HG02798 (cell line): ENCODE measurements around the gene AARS2.
"Not testable (repeated sequence)": the region's sequence is repeated elsewhere in the genome, so short reads cannot be mapped to it uniquely, and the experiment has no call there.

Experiments used
- ATAC-seq: cut with Tn5 transposase; IDR thresholded peaks from one replicate; pipeline ENCODE4 v1.9.1; 2021; ENCODE audit warnings: mild to moderate bottlenecking; ENCODE audit not compliant: unreplicated experiment, poor library complexity

The AARS2 gene

DNA sequence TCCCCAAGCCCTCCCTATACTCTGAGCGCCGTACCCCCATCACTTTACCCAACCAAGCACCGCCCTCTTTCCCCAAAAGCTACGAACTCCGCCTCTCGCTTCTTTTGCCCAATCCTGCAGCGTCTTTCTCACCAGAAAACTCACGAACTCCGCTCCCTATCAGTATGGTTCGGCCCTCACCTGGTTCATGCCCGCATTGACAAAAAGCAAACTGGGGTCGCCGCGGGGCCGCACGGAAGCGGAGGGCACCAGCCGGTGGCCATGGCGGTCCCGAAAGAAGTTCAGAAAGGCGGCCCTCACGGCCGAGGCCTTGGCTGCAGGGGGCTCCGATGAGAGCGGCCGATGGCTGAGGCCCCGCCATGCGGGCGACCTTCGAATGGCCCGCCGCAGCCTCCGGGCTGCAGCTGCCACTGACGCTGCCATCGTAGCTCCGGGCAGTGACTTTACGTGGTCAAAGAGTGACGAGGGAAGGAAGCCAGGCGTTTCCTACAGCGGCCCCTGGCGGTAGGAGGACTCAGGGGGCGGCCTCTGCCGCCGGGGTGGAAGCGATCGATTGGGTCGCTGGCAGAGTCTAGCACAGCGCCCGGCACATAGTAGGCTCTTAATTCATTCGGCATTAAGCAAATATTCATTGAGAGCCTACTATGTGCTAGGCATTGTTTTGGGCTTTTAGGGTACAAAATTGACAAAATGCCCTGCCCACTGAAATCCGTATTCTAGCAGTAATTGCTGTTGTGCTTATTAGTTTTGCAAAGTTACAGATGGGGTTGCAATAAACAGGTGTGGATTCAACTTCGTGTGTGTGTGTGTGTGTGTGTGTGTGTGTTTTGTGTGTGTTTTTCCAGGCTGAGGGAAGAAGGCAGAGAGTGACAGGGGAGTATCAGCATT, at the start of gene AARS2:
TSS of gene AARS2 (minus strand) at position 447 of the 888 bp plus-strand sequence. CDS start at position 423, 24 bp downstream.
- ATAC-seq, result peak; percentile 97

DNA sequence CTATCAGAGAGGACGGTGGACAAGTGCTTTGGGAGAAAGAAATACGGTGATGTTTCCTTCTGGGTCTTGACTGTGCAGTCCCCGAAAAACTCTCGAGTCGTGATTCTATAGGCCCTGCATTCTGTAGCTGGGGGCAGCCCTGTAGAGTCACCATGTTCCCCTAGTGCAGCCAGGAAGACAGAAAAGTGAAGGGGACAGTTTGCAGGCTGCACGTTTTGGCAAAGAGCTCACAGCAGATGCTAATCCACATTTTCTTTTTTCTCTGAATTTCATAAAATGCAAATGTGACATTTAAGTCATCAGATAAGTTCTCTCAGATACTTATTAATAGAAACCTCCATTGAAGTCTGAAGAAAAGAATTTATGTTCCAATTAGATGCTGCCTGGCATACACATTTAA, 48.8 kb upstream of the AARS2 start:
- no peak for ATAC-seq

DNA sequence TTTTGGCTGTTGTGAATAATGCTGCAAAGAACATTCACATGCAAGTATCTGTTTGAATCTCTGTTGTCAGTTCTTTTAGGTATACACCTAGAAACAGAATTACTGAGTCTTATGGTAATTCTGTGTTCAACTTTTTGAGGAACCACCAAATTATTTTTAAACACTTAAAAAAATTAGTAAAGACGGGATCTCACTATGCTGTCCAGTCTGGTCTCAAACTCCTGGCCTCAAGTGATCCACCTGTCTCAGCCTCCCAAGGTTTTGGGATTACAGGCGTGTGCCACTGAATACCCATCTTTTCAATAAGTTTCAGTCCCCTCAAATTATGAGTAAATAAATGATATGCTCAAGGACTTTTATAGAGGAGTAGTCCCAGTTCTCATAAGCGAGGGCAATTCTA, 46.8 kb upstream of the AARS2 start:
- no peak for ATAC-seq

DNA sequence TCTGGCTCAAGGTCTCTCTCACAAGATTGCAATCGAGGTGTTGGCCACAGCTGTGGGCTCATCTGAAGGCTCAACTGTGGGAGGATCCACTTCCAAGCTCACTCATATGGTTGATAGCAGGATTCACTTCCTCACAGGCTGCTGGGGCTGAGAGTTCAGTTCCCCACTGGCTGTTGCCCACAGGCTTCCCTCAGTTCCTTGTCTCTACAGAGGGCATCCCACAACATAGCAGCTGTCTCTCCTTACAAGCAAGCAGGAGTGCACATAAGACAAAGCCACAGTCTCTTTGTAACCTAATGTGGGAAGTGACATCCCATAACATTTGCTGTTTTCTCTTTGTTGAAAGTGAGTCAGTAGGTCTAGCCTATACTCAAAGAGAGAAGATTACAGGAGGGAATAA, 43.3 kb upstream of the AARS2 start:
- no peak for ATAC-seq

DNA sequence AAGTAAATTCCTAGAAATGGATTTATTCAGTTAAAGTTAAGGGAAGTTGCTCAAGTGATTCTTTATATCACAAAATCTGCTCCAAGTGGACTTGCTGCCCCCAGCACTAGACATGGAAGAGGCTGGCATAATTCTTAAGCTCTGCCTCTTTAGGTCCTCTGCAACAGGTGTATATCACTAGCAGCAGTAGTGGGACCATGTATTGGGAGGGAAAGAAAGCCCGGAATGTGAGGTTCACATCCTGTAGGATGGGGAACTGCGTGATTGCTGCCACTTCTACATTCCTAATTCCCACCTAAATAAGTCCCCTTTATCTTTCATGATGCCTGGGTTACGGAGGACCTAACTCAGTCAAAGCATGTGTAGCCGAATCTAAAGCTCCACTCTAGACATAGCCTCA, 42.5 kb upstream of the AARS2 start:
- ATAC-seq, result no peak

DNA sequence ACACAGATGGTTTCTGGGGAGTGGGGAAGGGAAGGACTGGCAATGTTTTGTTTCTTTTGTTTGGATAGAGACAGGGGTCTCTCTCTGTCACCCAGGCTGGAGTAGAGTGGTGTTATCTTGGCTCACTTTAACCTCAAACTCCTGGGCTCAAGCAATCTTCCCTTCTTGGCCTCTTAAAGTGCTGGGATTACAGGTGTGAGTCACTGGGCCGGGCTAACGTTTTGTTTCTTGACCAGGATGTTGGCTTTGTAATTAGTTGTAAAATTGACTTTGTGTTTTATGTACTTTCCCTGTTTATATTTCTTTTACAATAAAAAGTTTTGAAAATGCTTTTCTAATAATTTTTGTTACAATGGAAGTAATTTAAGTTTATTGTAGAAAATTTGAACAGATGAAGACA, 40.2 kb upstream of the AARS2 start:
- ATAC-seq, result no peak

DNA sequence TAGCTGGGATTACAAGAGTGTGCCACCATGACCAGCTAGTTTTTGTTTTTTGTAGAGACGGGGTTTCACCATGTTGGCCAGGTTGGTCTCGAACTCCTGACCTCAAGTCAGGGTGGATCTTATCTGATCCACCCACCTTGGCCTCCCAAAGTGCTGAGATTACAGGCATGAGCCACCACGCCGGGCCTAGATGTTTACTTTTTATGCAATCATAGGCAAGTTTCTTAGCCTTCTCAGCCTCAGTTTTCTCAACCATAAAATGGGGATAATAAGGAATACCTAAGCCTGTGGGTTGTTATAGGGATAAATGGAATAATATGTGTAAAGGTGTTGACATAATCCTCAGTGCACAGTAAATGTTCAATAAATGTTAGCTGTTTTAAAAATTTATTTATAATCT, 39.1 kb upstream of the AARS2 start:
- no peak for ATAC-seq

DNA sequence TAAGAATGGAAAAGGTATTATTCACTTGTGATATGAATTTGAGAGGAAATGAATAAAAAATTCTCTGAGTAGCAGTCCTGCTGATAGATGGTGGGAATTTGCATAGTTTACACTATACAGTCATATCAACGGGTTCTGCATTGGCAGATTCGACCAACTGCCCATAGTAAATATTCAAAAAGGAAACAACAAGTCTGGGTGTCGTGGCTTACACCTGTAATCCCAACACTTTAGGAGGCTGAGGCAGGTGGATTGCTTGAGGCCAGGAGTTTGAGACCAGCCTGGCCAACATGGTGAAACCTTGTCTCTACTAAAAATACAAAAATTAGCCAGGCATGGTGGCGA, 37.5 kb upstream of the AARS2 start:
- not testable (repeated sequence) for ATAC-seq

DNA sequence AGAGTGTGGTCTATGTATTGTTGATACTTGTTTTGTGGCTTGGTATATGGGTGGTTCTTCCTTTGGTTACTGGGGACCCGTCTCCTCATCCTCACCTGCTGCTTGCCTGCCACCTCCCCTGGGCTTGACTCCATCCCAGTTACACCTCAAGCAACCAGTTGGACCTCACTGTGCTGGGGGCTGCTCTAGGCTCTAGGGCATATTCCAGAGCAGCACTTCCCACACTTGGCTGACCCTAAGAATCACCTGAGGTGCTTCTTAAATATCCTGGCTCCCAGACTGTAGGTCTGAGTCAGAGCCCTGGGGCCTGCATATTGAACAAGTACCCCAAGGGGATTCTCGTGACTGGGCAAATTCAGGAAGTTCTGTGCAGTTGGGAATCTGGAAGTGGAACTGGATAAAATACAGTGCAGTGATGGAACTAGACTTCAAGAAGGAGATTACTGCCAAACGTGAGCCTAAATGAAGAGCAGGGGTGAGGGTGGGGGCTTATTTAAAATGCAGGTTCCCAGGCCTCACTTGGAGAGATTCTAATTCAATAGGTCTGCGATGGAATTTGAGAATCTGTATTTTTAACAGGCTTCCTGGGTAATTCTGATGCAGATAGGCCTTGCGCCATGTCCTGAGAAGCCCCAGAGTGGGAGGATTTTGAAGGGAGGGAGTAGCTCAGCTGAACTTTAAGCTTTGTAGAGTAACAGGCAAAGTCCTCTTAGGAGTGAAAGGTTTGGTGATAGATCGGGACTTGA, 36.9 kb upstream of the AARS2 start:
- ATAC-seq, result no peak

DNA sequence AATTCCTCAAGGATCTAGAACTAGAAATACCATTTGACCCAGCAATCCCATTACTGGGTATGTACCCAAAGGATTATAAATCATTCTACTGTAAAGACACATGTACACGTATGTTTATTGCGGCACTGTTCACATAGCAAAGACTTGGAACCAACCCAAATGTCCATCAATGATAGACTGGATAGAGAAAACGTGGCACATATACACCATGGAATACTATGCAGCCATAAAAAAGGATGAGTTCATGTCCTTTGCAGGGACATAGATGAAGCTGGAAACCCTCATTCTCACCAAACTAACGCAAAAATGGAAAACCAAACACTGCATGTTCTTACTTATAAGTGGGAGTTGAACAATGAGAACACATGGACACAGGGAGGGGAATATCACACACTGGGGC, 33.7 kb upstream of the AARS2 start:
- ATAC-seq, result not testable (repeated sequence)

DNA sequence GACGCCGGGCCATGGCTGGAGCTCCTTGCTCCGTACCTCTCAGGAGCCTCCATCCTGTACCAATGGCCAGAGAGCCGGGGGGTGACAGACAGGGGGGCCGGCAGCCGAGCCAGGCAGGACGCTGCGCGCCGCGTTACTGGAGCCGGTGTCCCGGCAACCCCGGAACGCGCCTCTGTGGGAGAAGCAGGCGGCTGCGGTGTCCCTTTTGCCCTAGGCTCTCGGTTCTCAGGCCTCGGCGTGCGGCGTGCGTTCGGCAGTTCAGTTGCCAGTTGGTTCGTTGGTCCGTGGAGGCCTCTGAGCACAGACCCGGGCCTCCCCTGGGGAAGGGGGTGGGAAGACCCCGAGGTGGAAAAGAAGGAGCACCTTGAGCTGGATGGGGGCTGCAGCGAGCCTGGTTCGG, 29.3 kb upstream of the AARS2 start, which contains the start of gene SPATS1:
TSS of gene SPATS1 (plus strand) at position 162 of the 400 bp plus-strand sequence. CDS start 446 bp downstream, outside the sequence.
- no peak for ATAC-seq

DNA sequence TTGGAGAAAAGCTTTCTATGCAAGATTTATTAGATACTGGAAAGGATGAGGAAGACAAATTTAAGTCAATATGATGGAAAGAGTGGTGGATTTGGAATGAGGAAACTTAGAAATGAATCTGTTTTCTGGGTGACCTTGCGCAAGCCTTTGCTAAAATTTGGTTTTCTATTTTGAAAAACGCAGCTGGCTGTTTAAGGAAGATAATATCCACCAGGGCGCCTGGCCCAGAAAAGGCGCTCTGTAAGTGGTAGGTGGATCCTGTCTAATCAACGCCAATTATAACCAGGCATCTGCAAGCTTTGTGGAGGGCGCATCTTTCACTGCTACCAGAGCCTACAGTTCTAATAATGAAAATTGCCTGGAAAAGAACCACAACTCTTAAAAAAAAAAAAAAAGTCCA, 28.9 kb upstream of the AARS2 start:
- no peak for ATAC-seq

DNA sequence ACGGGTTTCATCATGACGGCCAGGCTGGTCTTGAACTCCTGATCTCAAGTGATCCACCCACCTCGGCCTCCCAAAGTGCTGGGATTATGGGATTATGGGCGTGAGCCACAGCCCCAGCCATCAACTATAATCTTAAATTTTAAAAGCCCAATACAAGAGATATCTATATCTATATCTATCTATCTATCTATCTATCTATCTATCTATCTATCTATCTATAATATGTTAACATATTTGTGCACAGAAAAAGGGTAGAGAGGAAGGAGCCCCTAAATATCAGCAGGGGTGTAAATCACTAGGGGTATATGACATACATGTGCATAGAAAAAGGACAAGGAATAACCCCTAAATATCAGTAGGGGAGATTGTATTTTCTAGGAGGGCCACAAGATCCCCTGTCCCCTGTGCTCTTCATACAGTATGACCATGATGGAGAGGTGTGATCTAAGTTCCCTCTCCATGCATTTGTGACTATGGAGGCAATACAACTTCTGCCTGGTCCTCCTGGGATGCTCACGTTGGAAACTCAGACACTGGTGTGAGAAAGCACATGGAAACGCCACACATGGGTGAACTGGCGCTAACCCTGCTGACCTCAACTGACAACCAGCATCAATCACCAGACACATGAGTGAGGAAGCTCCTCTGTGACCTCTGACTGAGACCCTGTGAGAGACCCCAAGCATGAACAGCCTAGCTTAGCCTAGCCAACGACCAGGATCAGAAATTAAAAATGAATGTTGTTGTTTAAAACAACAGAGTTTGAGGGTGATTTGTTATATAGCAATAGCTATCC, 28.1 kb upstream of the AARS2 start:
- no peak for ATAC-seq

DNA sequence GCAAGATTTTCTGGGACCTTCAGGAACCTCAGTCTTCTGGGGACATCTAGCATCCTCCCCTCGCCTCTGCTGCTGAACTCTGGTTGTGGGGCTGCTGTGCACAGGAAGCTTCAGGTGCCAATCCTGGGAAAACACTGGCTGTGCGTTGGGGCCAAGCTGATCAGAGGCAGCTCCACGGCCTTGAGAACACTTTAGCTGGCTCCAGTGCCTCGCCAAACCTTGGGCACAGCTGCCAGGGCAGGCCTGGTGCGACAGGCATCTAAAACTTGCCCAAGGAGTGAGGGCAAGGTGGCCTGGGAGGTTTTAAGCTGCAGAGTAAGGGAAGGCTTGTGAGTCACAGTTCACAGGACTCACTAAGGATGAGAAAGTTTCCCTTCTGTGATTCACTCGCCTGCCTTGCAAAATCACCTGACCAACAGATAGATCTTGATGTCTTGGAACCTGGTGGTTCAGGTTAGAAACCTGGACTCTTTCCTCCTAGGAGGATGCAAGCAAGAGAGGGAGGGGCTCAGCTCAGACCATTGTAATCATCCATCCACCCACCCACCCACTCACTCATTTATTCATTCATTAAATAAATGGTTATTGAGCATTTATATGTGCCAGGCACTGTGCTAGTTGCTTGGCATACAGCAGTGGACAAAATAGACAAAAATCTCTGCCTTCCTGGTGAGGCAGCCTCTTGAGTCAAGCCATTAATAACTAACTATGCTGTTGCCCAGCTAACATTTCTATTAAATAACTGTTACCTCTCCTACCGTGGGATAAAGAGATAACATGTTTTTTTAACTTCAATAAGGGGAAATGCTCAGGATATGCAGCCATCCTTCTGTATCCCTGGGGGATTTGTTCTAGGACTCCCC, 26.8 kb upstream of the AARS2 start:
- ATAC-seq, result no peak

DNA sequence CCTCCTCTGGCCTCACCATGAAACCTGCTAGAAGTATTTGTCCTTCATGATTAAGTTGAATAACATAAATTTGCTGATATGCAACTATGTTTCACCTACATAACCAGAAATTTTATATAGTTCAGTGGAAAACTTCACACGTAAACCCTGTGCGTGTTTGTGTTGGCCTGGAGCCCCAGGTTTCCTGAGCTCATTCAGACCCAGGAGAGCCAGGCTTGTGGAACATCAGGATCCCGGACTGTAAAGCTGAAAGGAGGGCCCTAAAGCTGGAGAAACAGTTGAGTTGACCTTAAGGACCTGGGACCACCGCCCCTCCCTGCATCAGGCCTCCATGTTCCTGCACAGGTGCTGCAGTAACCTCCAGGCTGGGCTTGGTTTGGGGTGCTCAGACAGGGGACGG, 26.2 kb upstream of the AARS2 start:
- ATAC-seq, result no peak

DNA sequence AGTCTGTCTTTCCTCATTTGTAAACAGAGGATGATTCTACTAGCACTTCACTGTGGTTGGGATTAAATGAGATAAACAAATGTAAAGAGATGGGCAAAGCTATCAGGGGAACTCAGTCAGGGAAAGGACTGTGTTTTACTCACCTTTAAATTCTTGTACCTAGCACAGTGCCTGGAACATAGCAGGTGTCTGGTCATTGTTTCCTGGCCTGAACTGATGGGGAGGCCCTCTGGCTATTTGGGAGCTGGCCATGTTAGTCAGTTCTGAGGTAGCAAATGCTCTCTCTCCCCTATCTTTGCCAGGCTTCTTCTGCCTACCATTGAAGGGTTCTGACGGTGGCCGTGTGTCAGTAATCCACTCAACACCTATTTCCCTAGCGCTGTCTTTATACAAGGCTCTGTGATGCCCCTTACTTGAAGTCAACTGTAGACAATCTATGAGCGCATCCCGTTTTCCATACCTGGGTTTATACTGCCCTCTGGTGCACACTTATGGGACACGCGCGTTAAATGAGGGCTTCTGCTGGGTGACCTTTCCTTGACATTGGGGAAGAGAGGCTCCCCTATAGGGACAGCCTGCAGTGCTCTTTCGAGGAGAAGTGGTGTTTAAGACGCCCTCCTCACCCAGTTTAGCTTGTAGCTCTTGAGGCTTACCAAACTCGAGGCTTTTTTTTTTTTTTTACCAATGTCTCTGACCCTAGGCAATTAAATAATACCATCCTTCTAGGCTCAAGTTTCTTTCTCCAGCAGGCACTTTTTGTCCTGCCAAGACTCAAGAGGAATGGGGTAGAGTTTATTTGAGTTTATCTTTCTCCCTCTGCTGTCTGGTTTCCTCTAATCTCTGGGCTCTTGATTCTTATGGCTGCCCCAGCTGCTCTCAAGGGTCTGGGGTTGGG, 25.3 kb upstream of the AARS2 start:
- ATAC-seq, result peak; percentile 71

DNA sequence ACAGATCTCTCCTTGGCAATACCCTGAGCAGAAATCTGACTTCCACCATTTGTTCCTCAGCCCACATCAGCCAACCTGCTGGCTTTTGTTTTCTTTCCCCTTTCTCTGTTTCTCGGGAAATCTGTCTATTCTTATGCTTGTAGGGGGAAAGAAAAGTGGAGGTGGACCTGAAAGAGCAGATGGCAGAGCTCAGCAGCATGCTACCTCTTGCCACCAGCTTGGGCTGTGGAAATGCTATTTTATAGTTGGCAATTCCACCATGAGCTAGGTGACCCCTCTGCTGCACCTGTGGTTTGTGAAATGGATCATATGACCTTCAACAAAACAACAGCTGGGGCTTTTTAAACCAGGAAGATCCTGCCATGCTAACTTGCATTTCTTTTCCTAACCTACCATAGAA, 22.5 kb upstream of the AARS2 start:
- ATAC-seq, result no peak

DNA sequence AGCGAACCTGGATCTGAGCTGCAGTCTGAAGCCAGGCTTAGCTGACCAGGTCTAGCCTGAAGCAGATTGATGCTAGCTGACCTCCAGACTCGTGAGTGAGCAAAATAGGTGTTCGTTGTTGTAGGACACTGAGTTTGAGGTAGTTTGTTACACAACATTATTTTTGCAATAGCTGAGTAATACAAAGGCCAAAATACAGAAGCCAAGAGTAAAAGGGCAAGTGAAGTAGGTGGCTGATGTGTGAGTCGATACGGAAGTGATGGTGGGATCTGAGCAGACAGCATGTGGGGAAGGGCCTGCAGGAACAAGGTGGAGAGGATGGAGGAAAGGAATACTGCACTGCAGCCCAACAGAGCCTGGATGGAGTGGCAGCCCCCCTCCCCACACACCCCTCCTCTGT, 20.8 kb upstream of the AARS2 start:
- no peak for ATAC-seq
